Smooth muscle cell (in vitro differentiated cells): ENCODE measurements around the gene C4orf36. TPM values are rescaled to one million over a fixed set of nuclear protein-coding genes. Genes with fewer than 3 reads are reported as not detected.

Experiments used
- DNase-seq: peaks from one replicate; lab custom pipeline; 2025; ENCODE audit not compliant: unreplicated experiment; lab: John Stamatoyannopoulos, UW
- H2AFZ ChIP-seq: fragments of 200-600 bp; sonication (generic); 2 replicates; pipeline ENCODE4 v1.6.0; 2016; ENCODE audit warnings: antibody characterized with exemption, low read depth, mild to moderate bottlenecking
- H3F3A ChIP-seq: fragments of 200-600 bp; sonication (generic); 2 replicates; pipeline ENCODE4 v1.6.0; 2017; ENCODE audit warnings: antibody characterized with exemption, low read depth
- H3K27ac ChIP-seq: fragments of 200-600 bp; sonication (generic); 2 replicates; pipeline ENCODE4 v1.5.1; 2016; ENCODE audit warnings: low read depth, mild to moderate bottlenecking
- H3K27me3 ChIP-seq: fragments of 200-600 bp; sonication (generic); 2 replicates; pipeline ENCODE4 v1.6.1; 2016; ENCODE audit warnings: low read depth, mild to moderate bottlenecking
- H3K36me3 ChIP-seq: fragments of 200-600 bp; sonication (generic); 2 replicates; pipeline ENCODE4 v1.5.1; 2016; ENCODE audit warnings: low read depth
- H3K4me1 ChIP-seq: fragments of 200-600 bp; sonication (generic); 2 replicates; pipeline ENCODE4 v1.5.1; 2016; ENCODE audit warnings: low read depth
- H3K4me2 ChIP-seq: fragments of 200-600 bp; sonication (generic); 2 replicates; pipeline ENCODE4 v1.6.0; 2016; ENCODE audit warnings: mild to moderate bottlenecking
- H3K4me3 ChIP-seq: fragments of 200-600 bp; sonication (generic); 2 replicates; pipeline ENCODE4 v1.5.1; 2016; ENCODE audit warnings: mild to moderate bottlenecking
- H3K79me2 ChIP-seq: fragments of 200-600 bp; sonication (generic); 2 replicates; pipeline ENCODE4 v1.6.0; 2016; ENCODE audit warnings: low read depth, mild to moderate bottlenecking
- H3K9ac ChIP-seq: fragments of 200-600 bp; sonication (generic); 2 replicates; pipeline ENCODE4 v1.6.0; 2016; ENCODE audit warnings: low read depth
- H3K9me3 ChIP-seq: fragments of 200-600 bp; sonication (generic); replicated peaks from 2 replicates; pipeline ENCODE4 v1.5.1; 2016; ENCODE audit warnings: low read depth
- H4K20me1 ChIP-seq: fragments of 200-600 bp; sonication (generic); 2 replicates; pipeline ENCODE4 v1.6.0; 2016; ENCODE audit warnings: low read depth
- CTCF ChIP-seq: fragments of 200-600 bp; sonication (generic); IDR thresholded peaks from 2 replicates; pipeline ENCODE4 v1.5.1; 2017; ENCODE audit warnings: borderline replicate concordance, mild to moderate bottlenecking, antibody characterized with exemption; ENCODE audit not compliant: insufficient read depth, poor library complexity, severe bottlenecking
- WGBS: methylation state at CpG from one replicate; pipeline ENCODE4 v1.1.7; 2016; ENCODE audit warnings: low lambda C conversion rate; 5-methylcytosine and 5-hydroxymethylcytosine counted together
- polyA plus RNA-seq: library from polyadenylated mRNA; unstranded; fragments of >200 nt; fragmentation: Nextera tagmentation; extraction: Ambion mirVana; gene quantifications from 2 replicates; pipeline ENCODE4 v1.2.1, GENCODE V29; 2016
- total RNA-seq: library from RNA; depleted of rRNA; stranded (reverse); fragments of >200 nt; gene quantifications from 2 replicates; pipeline ENCODE4 v1.2.3, GENCODE V29; 2014

C4orf36 gene
- total and polyA plus RNA-seq, 2 experiments from 2014 or later, result 5.1 TPM; not detected in 1

- Histone ChIP-seq H3K4me3 (peak within 1 kb of the TSS; percentile 84), H3K9ac (peak within 1 kb of the TSS; percentile 77), H3K4me1 (peaks cover 14% of the 10 kb centered on the region), H3K27ac (peak within 1 kb of the TSS; percentile 84), H3K36me3 (no peaks in the 10 kb centered on the region), H3K79me2 (peaks cover 8% of the 10 kb centered on the region), H4K20me1 (no peaks in the 10 kb centered on the region), H3K4me2 (peak within 1 kb of the TSS; percentile 89), H3K27me3 (no peaks in the 10 kb centered on the region), H2AFZ (peak within 1 kb of the TSS; percentile 87), H3F3A (no peaks in the 10 kb centered on the region), H3K9me3 (no peaks in the 10 kb centered on the region)
- DNase-seq, result peak; percentile 82
- under 1% methylated on average over 50 of the region's 97 CpGs for WGBS
- peak; percentile 23 for TF ChIP-seq CTCF
Observed at GRCh38 chr4:86934771-86935565, 42.7 kb upstream of the C4orf36 start, which contains the start of gene AFF1. Gene AFF1, plus strand, starts transcription at chr4:86935011. Its CDS starts 13,523 bp downstream, at chr4:86948534.

- Histone ChIP-seq H3K4me3 (peak overlapping the region; percentile 84), H3F3A (no peaks in the 10 kb centered on the region), H3K79me2 (peaks cover 8% of the 10 kb centered on the region), H3K27me3 (no peaks in the 10 kb centered on the region), H4K20me1 (no peaks in the 10 kb centered on the region), H3K9ac (peak overlapping the region; percentile 39), H3K36me3 (no peaks in the 10 kb centered on the region), H2AFZ (peak overlapping the region; percentile 73), H3K27ac (peak overlapping the region; percentile 35), H3K4me1 (peaks cover 9% of the 10 kb centered on the region), H3K9me3 (no peaks in the 10 kb centered on the region), H3K4me2 (peak overlapping the region; percentile 89)
- 10% methylated on average over 15 of the region's 15 CpGs for WGBS
- TF ChIP-seq CTCF, result no peak
- DNase-seq, result no peak
Observed at GRCh38 chr4:86934147-86934770, 42.0 kb upstream of the C4orf36 start.

- peak overlapping the region; percentile 32 for H3K27ac ChIP-seq
- H3F3A ChIP-seq, result no peaks in the 10 kb centered on the region
- no peaks in the 10 kb centered on the region for H3K4me1 ChIP-seq
- H3K9ac ChIP-seq, result no peak overlapping the region
- WGBS, result 96% methylated on average over 10 of the region's 10 CpGs
- no peaks in the 10 kb centered on the region for H3K9me3 ChIP-seq
- H3K27me3 ChIP-seq, result no peaks in the 10 kb centered on the region
- TF ChIP-seq CTCF, result no peak
- H3K4me3 ChIP-seq, result no peak overlapping the region
- no peak overlapping the region for H3K4me2 ChIP-seq
- H2AFZ ChIP-seq, result no peak overlapping the region
- no peaks in the 10 kb centered on the region for H3K36me3 ChIP-seq
- H3K79me2 ChIP-seq, result no peaks in the 10 kb centered on the region
- DNase-seq, result no peak
- H4K20me1 ChIP-seq, result no peaks in the 10 kb centered on the region
Observed at GRCh38 chr4:86928400-86929255, 36.4 kb upstream of the C4orf36 start.
